ENCODE results near the gene IFIT3.
"Not testable (repeated sequence)": the region's sequence is repeated elsewhere in the genome, so short reads cannot be mapped to it uniquely, and the experiment has no call there.

GRCh38 chr10:89330014-89330413 lies 2.2 kb downstream of the IFIT3 start:
- TF ChIP-seq, protein P1, sequence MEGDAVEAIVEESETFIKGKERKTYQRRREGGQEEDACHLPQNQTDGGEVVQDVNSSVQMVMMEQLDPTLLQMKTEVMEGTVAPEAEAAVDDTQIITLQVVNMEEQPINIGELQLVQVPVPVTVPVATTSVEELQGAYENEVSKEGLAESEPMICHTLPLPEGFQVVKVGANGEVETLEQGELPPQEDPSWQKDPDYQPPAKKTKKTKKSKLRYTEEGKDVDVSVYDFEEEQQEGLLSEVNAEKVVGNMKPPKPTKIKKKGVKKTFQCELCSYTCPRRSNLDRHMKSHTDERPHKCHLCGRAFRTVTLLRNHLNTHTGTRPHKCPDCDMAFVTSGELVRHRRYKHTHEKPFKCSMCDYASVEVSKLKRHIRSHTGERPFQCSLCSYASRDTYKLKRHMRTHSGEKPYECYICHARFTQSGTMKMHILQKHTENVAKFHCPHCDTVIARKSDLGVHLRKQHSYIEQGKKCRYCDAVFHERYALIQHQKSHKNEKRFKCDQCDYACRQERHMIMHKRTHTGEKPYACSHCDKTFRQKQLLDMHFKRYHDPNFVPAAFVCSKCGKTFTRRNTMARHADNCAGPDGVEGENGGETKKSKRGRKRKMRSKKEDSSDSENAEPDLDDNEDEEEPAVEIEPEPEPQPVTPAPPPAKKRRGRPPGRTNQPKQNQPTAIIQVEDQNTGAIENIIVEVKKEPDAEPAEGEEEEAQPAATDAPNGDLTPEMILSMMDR (conservative IDR thresholded peaks at IDR 0.05) = not testable (repeated sequence)
- not testable (repeated sequence) for TF ChIP-seq EZH2 (IDR thresholded peaks at IDR 0.05; ENCODE audit: low read depth)
